HEK293 (cell line): ENCODE results near the gene TOR4A.

Experiments used
- BCL6B ChIP-seq: fragments of 450-650 bp; formaldehyde crosslinking; IDR thresholded peaks from 2 replicates; pipeline ENCODE4 v1.5.1; 2017; ENCODE audit warnings: missing biosample characterization, missing genetic modification characterization
- HOXD13 ChIP-seq: sonication (generic); formaldehyde crosslinking; IDR thresholded peaks from 2 replicates; pipeline ENCODE4 v1.8.0; 2022; ENCODE audit warnings: missing genetic modification reagents, borderline replicate concordance
- INSM2 ChIP-seq: fragments of 450-650 bp; formaldehyde crosslinking; IDR thresholded peaks from 2 replicates; pipeline ENCODE4 v1.5.1; 2016; ENCODE audit warnings: missing biosample characterization, missing genetic modification characterization
- KLF1 ChIP-seq: fragments of 450-650 bp; formaldehyde crosslinking; IDR thresholded peaks from 2 replicates; pipeline ENCODE4 v1.5.1; 2016; ENCODE audit warnings: missing biosample characterization, missing genetic modification characterization
- OVOL3 ChIP-seq: fragments of 450-650 bp; formaldehyde crosslinking; IDR thresholded peaks from 2 replicates; pipeline ENCODE4 v1.5.1; 2016; ENCODE audit warnings: missing biosample characterization, missing genetic modification characterization
- SP2 ChIP-seq: fragments of 450-650 bp; formaldehyde crosslinking; IDR thresholded peaks from 2 replicates; pipeline ENCODE4 v1.5.1; 2016; ENCODE audit warnings: missing biosample characterization, missing genetic modification characterization
- SP3 ChIP-seq: fragments of 450-650 bp; formaldehyde crosslinking; IDR thresholded peaks from 2 replicates; pipeline ENCODE4 v1.5.1; 2016; ENCODE audit warnings: missing biosample characterization, missing genetic modification characterization
- SP7 ChIP-seq: fragments of 450-650 bp; formaldehyde crosslinking; IDR thresholded peaks from 2 replicates; pipeline ENCODE4 v1.5.1; 2016; ENCODE audit warnings: missing biosample characterization, missing genetic modification characterization
- TSHZ1 ChIP-seq: fragments of 450-650 bp; formaldehyde crosslinking; IDR thresholded peaks from 2 replicates; pipeline ENCODE4 v1.5.1; 2016; ENCODE audit warnings: missing biosample characterization, missing genetic modification characterization, borderline replicate concordance
- ZBTB49 ChIP-seq: fragments of 450-650 bp; formaldehyde crosslinking; IDR thresholded peaks from 2 replicates; pipeline ENCODE4 v1.5.1; 2016; ENCODE audit warnings: missing biosample characterization, missing genetic modification characterization, low read depth
- ZIC2 ChIP-seq: fragments of 450-650 bp; formaldehyde crosslinking; IDR thresholded peaks from 2 replicates; pipeline ENCODE4 v1.5.1; 2016; ENCODE audit warnings: missing biosample characterization, missing genetic modification characterization
- ZNF10 ChIP-seq: fragments of 450-650 bp; formaldehyde crosslinking; IDR thresholded peaks from 2 replicates; pipeline ENCODE4 v1.5.1; 2017; ENCODE audit warnings: missing biosample characterization, missing genetic modification characterization
- ZNF121 ChIP-seq: fragments of 450-650 bp; formaldehyde crosslinking; IDR thresholded peaks from 2 replicates; pipeline ENCODE4 v1.5.1; 2016; ENCODE audit warnings: missing biosample characterization, missing genetic modification characterization
- ZNF2 ChIP-seq: fragments of 450-650 bp; formaldehyde crosslinking; IDR thresholded peaks from 2 replicates; pipeline ENCODE4 v1.5.1; 2016; ENCODE audit warnings: missing biosample characterization, missing genetic modification characterization
- ZNF211 ChIP-seq: fragments of 450-650 bp; formaldehyde crosslinking; IDR thresholded peaks from 2 replicates; pipeline ENCODE4 v1.5.1; 2016; ENCODE audit warnings: low read depth, missing biosample characterization, missing genetic modification characterization
- ZNF26 ChIP-seq: fragments of 450-650 bp; formaldehyde crosslinking; IDR thresholded peaks from 2 replicates; pipeline ENCODE4 v1.5.1; 2016; ENCODE audit warnings: missing biosample characterization, missing genetic modification characterization
- ZNF354C ChIP-seq: fragments of 450-650 bp; formaldehyde crosslinking; IDR thresholded peaks from 2 replicates; pipeline ENCODE4 v1.5.1; 2016; ENCODE audit warnings: missing biosample characterization, missing genetic modification characterization, low read depth, borderline replicate concordance
- ZNF391 ChIP-seq: fragments of 450-650 bp; formaldehyde crosslinking; IDR thresholded peaks from 2 replicates; pipeline ENCODE4 v1.5.1; 2016; ENCODE audit warnings: low read depth, missing biosample characterization, missing genetic modification characterization, borderline replicate concordance
- ZNF416 ChIP-seq: fragments of 450-650 bp; formaldehyde crosslinking; IDR thresholded peaks from 2 replicates; pipeline ENCODE4 v1.5.1; 2016; ENCODE audit warnings: missing biosample characterization, missing genetic modification characterization
- ZNF48 ChIP-seq: fragments of 450-650 bp; formaldehyde crosslinking; IDR thresholded peaks from 2 replicates; pipeline ENCODE4 v1.5.1; 2016; ENCODE audit warnings: missing biosample characterization, missing genetic modification characterization
- ZNF529 ChIP-seq: fragments of 450-650 bp; formaldehyde crosslinking; IDR thresholded peaks from 2 replicates; pipeline ENCODE4 v1.5.1; 2017; ENCODE audit warnings: missing genetic modification characterization, missing biosample characterization; ENCODE audit not compliant: insufficient replicate concordance
- ZNF544 ChIP-seq: fragments of 450-650 bp; formaldehyde crosslinking; IDR thresholded peaks from 2 replicates; pipeline ENCODE4 v1.5.0; 2017; ENCODE audit warnings: missing biosample characterization, missing genetic modification characterization
- ZNF654 ChIP-seq: fragments of 450-650 bp; formaldehyde crosslinking; IDR thresholded peaks from 2 replicates; pipeline ENCODE4 v1.5.1; 2016; ENCODE audit warnings: low read depth, missing biosample characterization, missing genetic modification characterization
- ZNF701 ChIP-seq: fragments of 450-650 bp; formaldehyde crosslinking; IDR thresholded peaks from 2 replicates; pipeline ENCODE4 v1.5.1; 2016; ENCODE audit warnings: missing biosample characterization, missing genetic modification characterization
- ZNF830 ChIP-seq: fragments of 450-650 bp; IDR thresholded peaks from 2 replicates; pipeline ENCODE4 v1.5.0; 2018; ENCODE audit warnings: missing biosample characterization, missing genetic modification characterization, low read depth, mild to moderate bottlenecking, moderate library complexity
- ZSCAN23 ChIP-seq: fragments of 450-650 bp; formaldehyde crosslinking; IDR thresholded peaks from 2 replicates; pipeline ENCODE4 v1.5.1; 2016; ENCODE audit warnings: missing biosample characterization, missing genetic modification characterization
- ZSCAN4 ChIP-seq: fragments of 450-650 bp; formaldehyde crosslinking; IDR thresholded peaks from 2 replicates; pipeline ENCODE4 v1.5.1; 2017; ENCODE audit warnings: missing biosample characterization, missing genetic modification characterization

Gene TOR4A

GRCh38 chr9:137240318-137240840, 37.1 kb upstream of the TOR4A start (continued):
- TF ChIP-seq TSHZ1 (peak; percentile 63; the same call in 1 of the 2 replicates), ZNF2 (tag by site-specific recombination) (peak; percentile 87), KLF1 (tag by site-specific recombination) (peak; percentile 98), ZNF121 (peak; percentile 74; the same call in 1 of the 2 replicates), ZNF26 (no peak), ZSCAN4 (tag by site-specific recombination) (0 out of 2 replicates have a peak, but pooled peaks have one; percentile 29), OVOL3 (0 out of 2 replicates have a peak, but pooled peaks have one; percentile 44), ZIC2 (tag by site-specific recombination) (peak; percentile 36; the same call in 1 of the 2 replicates), ZNF354C (no peak), ZNF48 (tag by site-specific recombination) (no peak), SP2 (tag by site-specific recombination) (no peak), ZNF211 (tag by site-specific recombination) (no peak), ZBTB49 (no peak), HOXD13 (CRISPR knock-in tag) (no peak), ZSCAN23 (no peak; the same call in 1 of the 2 replicates), INSM2 (tag by site-specific recombination) (peak; percentile 53; the same call in 1 of the 2 replicates), ZNF416 (tag by site-specific recombination) (no peak), BCL6B (tag by site-specific recombination) (no peak), ZNF529 (tag by site-specific recombination) (no peak), ZNF701 (no peak), ZNF10 (tag by site-specific recombination) (peak; percentile 69), SP3 (tag by site-specific recombination) (peak; percentile 57), SP7 (tag by site-specific recombination) (peak; percentile 86), ZNF391 (tag by site-specific recombination) (0 out of 2 replicates have a peak, but pooled peaks have one; percentile 93), ZNF830 (tag by site-specific recombination) (no peak), ZNF654 (tag by site-specific recombination) (no peak), ZNF544 (tag by site-specific recombination) (no peak)
